NCI-H2227 (cell line): ENCODE results near the gene KCND1.
A peak's percentile ranks its signal among the peaks of the same experiment; 100 is the strongest.
"Not testable (repeated sequence)": the region's sequence is repeated elsewhere in the genome, so short reads cannot be mapped to it uniquely, and the experiment has no call there.

Experiments
- DNase-seq: peaks from one replicate; lab custom pipeline; 2025; ENCODE audit not compliant: unreplicated experiment; lab: John Stamatoyannopoulos, UW

Gene KCND1

DNA sequence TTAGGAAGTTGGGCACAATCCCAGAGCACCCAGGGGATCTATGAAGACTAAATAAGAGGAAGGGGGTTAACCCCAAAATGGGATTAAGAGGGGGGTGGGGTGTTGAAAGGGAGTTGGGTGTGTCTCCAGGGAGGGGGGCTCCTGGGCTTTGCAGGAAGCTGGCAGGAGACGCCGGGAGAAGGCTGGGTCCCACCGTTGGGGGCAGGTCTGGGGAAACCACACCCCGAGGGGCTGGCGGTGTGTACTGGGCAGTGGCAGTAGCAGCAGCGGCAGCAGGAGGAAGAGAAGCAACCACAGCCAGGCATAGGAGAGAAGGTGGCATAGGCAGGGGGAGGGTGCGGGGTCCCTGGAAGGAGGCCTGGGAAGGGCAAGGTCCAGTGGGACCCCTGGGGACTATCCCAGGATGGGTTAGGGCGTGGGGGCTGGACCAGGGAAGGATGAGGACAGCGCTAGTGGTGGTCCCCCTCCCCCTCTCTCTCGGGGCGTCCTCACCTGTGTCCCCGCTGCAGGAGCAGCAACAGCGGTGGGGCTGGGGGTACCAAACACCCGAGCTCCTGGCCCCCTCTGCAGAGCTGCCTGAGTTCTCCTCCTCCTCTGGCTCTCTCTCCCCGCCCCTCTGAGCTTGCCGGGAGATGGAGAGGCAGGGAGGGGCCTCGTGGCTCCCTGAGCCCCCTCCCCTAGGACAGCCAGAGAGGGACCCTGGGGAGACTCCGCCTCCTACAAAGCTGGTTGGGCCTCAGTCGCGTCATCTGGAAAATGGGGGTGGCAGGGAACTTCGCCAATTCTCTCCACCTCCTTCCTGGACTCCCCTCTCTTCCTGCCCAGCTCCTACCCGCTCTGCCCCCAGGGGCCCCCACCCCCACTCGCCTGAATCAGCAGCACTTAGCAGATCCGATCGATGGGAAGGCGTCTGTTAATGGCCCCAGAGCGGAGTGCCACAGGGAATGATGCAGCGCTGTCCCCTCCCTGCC, at the start of gene KCND1:
KCND1 (minus strand) TSS at position 596 of the 971 bp plus-strand sequence. CDS start 1,573 bp downstream, outside the sequence.
- peak; percentile 98 for DNase-seq

DNA sequence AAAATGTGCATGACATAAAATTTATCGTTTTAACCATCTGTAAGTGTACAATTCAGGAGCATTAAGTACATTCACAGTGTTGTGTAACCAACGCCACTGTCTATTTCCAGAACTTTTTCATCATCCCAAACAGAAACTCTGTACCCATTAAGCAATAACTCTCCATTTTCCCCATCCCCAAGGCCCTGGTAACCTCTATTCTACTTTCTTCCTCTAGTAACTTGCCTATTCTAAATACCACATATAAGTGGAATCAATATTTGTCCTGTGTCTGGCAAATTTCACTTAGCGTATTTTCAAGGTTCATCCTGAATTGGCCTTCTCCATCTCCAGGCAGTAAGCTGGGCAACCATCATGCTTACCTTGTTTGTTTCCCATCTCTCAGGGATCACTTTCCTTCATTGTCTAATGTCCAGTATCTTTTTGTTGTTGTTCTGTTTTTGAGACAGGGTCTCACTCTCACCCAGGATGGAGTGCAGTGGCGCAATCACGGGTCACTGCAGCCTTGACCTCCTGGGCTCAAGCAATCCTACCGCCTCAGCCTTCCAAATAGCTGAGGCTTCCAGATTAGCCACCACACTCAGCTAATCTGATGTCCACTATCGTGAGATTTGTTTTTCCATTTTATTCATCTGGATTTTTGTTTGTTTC, 48.1 kb upstream of the KCND1 start:
- DNase-seq, result no peak

DNA sequence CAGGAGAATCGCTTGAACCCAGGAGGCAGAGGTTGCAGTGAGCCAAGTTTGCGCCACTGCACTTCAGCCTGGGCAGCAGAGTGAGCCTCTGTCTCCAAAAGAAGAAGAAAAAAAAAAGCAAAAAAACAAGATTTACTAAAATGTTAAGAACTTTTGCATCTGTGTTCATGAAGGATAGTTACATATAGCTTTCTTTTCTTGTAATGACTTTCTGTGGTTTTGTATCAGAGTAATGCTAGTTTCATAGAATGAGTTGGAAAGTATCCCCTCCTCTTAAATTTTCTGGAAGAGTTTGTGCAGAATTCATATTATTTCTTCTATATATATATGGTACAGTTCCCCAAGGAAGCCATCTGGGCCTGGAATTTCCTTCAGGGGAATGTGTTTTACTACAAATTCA, 47.4 kb upstream of the KCND1 start:
- DNase-seq, result no peak

DNA sequence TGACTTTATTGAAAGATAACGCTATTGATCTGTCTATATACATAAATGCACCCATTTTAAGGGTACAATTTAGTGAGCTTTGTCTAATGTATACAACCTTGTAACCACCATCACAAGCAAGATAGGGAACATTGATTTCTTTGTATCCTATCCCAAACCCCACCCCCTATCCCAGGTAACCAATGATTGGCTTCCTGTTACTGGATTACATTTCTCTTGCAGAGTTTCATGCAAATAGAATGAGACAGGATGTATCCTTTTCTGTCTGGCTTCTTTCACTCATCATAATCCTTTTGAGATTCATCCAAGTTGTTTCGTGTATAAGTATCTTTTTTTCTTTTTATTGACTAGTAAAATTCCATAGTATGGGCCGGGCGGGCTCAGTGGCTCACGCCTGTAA, 32.1 kb upstream of the KCND1 start:
- no peak for DNase-seq

DNA sequence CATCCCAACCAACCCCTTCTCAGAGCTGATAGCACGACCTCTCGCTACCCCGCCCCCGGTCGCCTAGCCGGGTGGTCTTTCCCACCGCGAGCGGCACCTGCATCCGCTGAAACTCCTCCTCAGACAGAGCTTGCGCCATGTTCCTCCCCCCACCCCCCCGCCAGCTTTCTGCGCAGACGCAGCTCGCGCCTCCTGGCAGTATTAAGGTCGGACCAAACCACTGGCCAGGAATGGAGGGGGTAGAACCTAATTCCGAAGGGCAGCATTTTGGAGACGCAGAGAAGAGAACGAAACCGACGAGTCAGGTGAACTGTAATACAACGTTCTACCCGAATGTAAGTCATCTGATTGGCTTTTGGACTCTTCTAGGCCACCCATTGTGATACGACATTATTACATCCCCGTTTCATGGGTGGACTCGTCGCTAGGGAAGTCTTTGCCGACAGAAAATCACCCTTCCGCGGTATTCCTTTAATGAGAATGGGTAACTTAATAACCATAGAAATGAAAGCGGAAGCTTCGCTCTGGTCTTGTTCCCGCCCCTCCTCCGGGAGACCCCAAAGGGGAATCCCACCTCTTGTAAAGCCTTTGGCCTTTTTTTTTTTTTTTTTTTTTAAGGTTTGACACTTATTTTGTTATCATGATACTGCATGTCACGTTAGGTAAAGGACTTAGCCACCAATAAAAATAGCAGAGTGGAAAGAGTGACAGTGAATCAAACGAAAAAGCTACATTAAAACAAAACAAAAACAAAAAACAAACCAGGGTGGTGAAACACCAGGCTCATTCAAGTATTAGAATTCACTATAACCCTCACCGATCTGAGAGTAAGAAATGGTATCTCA, 30.7 kb upstream of the KCND1 start, which contains the start of gene GRIPAP1:
GRIPAP1 (minus strand) TSS at position 174 of the 845 bp plus-strand sequence; CDS start at position 139, 35 bp downstream.
- DNase-seq, result peak; percentile 99

DNA sequence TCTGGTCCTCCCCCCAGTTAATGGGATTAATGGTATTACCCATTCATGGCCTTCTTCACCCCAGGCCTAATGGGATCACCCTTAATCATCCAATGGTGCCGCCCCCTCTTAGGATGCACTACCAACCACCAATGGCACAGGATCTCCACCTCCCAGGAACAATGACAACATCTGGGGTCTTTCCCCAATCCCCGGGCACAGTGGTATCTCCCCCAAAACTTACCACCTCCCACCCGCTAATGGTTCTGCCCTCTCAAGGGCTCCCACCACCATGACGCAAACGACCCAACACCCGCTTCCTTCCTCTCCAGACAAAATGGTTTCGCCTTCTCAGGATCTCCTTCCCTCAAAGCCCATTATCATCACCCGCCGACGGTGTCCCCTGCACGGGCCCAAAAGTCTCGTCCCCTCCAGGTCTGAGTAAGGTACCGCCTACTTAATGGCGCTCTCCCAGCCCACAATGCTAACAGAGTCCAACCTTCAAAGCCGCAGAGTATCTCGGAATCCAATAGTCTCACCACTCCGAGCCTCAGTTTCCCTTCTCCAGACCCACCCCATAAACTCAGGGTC, 30.0 kb upstream of the KCND1 start:
- peak; percentile 73 for DNase-seq

DNA sequence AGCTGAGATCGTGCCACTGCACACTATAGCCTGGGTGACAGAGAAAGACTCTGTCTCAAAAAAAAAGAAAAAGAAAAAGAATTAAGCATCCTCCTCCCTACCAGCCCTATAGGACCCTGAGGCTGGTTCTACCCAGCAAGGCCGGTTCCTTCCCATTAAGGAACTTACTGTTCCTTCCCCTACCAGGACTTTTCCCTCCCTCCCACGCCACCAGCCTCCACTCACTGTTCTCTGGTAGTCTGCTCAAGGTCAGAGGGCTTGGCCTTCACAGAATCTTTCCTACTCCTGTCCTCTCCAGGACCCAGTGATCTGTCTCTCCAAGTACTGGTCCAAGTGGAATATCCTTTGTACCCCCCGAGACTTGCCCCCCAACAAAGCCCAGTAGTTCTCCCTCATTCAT, 29.0 kb upstream of the KCND1 start:
- DNase-seq, result no peak

DNA sequence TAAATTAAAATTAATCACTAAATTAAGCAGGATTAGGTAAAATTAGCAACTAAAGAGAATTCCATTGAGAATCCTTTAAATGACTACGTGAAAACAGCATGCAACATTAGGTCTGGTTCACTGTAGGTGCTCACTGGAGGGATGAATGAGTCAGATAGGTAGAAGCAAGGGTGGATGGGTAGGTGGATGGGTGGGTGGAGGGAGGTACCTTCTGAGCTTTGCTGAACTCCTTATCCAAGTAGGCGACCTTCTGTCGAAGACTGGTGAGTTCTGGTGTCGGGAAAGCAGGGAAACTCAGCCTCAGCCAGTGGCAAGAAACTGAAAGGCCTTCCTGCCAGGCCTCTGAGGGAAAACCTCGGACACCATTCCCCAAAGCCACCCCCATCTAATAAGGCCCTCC, 27.4 kb upstream of the KCND1 start:
- no peak for DNase-seq

DNA sequence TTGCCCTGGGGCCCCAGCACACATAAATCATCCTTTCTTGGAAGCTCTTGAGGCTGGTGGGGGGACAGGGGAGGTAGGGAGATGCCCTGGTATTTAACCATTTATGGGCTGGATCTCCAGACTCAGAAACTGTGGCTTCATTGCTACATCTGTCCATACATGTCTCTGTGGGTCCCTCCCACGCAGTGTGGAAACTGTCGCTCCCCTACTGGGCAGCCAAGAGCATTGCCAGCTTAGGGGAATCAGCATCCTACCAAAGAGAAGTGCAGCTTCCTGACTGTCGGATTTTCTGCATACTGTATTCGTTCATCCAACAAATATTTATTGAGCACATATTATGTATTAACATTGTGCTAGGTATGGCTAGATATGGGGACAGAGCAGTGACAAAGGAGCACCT, 26.7 kb upstream of the KCND1 start:
- no peak for DNase-seq

DNA sequence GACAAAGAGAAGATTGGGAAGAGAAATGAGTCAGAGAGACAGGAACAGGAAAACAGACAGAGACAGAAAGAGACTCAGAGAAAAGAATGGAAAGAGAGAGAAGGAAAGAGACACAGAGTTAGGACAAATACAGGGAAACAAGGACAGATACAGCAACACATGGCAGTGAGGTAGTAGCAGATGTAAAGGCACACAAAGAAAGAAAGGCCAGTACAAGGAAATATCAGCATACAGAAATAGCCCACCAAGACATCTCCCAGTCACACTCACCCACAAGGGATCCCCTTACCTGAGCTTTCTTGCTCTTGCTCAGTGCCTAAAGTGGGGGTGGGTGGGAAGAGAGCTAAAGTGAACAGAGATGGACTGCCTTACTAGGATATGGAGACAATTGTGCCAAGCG, 26.2 kb upstream of the KCND1 start:
- DNase-seq, result no peak

DNA sequence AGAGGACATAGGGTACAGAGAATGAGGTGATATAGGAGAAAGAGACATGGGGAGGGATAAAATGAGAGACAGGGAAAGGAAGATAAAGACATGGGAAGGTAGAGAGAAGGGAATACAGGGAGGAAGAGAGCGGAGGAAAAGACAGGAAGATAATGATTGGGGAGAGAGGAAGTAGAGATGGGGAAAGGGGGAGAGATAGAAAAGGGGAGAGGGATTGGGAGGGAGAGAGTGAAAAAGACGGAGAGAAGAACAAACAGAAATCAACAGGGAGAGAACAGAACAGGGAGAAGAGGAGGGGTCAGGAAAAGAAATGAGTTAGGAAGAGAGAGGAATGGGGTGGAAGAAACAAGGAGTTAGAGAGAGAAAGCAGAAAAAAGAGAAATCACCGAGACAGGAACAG, 25.8 kb upstream of the KCND1 start:
- DNase-seq, result no peak

DNA sequence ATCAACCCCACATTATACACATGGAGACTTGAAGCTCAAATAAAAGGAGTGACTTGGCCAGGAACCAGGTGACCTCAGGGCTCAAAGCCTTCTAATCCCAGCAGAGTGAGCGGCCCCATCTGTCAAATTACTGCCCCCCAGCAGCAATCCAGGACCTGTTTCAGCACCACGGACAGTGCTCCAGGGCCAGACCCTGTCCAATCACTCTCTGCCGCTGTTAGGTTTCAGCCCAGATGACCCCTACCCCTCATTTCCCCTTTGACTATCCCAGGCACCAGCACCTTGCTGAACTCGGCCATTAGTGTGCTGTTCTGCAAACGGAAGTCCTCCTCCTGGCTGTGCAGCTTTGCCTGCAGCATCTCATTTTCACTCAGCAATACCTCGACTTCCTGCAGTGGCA, 25.3 kb upstream of the KCND1 start:
- DNase-seq, result no peak

DNA sequence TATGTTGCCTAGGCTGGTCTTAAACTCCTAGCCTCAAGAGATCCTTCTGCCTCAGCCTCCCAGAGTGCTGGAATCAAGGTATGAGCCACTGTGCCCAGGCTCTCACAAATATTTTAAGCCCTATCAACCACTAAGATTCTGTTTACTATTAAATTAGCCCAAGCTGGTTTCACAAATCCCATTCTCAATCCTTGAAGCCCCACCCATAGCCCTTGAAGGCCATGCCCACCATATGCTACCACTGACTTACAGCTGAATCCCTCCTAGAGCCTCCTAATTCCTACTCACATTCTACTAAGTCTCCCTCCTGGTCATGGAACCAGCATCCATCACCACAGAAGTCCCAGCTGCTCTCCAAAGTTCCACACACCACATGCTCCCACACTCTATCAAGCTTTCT, 20.7 kb upstream of the KCND1 start:
- no peak for DNase-seq

DNA sequence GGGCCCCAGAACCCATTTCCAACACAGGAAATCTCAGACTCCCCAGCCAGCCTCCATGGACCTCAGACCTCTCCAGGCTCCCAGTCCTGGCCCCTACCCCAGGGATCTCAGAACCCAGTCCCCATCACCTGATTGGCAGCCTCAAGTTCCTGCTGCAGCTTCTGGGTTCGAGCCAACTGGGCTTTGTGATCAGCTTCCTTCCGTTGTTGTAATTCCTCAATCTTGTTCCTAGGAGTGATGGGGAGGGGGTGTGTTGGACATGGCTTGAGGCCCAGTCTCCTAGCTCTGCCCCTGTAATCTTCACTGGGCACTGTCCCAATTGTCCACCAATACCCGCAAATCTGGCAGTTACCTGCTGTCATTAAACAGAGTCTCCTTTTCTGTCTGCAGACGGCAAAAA, 17.8 kb upstream of the KCND1 start:
- no peak for DNase-seq

DNA sequence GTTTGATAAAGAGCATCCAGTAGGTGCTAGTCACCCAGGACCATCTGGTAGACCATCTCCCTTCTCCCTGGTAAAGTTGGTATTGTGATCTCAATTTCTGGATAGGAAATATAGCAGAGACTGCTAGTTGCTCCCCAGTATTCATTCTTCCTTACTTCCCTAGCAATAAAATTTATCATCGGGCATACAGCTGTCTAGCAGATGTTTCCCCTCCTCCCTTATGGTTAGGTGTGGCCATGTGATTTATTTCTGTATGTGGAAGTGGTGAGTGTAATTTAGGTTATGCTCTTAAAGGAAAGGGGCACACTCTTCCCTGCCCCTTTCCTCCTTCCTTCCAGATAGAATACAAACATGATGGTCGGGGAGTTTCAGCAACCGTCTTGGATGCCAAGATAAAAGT, 12.3 kb upstream of the KCND1 start:
- no peak for DNase-seq

DNA sequence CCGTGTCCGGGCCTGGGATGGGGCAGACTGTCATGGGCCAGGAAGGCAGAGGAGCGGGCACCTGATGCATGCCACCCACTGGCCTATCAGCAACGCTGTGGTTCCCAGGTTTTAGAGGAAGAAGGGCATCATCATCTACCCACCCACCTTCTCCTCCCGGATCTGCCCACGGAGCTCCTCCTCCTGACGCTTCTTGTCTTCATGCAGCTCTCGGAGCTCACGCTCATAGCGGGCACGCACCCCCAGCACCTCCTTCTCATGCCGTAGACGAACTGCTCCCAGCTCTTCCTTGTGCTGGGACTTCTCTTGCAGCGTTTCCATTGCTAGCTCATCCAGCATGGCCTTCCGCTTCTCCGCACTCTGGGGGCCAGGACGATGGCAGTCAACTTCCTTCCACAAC, 11.4 kb upstream of the KCND1 start:
- DNase-seq, result no peak

DNA sequence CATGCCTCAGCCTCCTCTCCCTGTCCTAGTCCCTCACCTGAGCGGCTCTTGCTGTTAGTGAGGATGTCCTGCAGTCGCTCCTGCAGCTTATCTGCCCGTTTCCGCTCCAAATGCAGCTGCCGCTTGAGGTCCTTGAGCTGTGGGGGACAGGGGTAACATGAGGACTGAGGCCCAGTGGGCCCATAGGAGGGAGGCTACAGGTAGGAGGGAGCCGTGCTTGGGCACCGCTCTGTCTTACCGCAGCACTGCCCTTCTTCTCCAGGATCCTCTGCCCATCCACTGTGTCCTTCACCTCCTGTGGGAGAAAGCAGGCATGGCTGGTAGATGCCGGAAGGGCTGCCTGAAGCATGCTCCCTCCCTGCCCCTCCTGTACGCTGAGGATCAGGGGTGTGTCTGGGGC, 9.5 kb upstream of the KCND1 start:
- DNase-seq, result no peak

DNA sequence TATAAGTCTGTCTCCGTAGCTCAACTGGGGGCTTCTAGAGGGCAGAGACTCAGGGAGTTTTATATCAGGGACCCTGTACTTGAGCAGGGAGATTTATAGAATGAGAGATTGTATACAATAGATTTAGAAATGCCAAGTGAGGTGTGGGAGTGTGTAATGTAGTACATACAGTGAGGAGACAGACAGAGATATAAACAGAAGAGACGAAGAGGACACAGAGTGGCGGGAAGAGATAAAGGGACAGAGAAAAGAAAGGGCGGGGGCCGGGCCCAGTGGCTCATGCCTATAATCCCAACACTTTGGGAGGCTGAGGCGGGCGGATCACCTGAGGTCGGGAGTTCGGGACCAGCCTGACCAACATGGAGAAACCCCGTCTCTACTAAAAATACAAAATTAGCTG, 8.7 kb upstream of the KCND1 start:
- not testable (repeated sequence) for DNase-seq

DNA sequence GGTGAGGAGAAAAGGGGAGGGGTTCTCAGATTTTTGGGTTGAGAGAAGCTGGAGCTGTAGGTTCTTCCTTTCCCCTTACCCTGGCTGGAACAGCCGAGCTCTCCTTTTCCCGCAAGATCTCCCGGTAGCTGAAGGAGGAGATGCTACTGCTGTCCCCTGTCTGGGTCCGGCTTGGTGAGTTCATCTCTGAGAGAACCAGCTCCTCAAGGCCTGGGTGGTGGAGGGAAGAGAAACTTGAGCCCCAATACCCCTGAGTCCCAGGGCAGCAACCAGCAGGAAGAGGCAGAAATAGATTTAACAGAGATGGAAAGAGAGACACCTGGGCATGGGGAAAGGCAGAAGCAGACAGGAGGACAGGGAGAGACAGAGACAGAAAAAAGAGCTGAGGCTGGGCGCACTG, 6.6 kb upstream of the KCND1 start:
- DNase-seq, result no peak

DNA sequence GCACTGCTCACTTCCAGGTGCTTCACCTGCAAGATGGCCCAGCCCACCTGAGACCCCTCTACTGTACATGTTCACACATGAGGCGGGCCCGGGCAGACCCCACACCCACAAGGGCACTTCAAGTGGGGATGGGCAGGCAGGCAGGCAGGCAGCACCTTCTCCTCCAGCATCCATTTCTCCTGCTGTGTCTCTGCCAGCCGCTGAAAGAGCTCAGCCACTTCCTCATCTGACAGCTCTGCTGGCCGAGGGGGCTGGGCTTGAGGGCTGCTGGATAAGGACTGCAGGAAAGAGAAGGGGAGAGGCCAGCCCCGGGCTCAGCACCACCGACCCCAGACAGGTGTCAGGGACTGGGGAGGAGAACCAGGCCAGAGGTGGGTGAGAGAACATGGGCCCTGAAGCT, 4.4 kb upstream of the KCND1 start:
- no peak for DNase-seq

DNA sequence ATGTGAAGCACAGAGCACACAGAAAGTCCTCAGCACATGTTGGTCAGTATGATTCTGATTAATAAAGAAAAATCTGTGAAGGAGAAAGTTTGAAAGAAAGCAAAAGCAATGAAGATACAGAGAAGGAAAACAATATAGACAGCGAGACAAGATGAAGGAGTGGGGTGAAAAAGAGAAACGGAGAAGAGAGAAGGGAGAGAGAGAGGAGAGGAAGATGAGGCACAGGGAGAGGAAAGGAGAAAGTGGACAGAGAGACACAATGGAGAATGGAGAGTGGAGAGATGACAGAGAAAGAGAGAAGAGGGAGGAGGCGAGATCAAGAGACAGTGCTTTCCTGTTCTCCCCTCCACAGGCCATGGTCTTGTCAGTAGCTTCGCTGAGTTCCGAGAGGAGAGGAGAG, 3.9 kb upstream of the KCND1 start:
- DNase-seq, result no peak
